ENCODE data around the gene FBXO34.
"Not testable (repeated sequence)": the region's sequence is repeated elsewhere in the genome, so short reads cannot be mapped to it uniquely, and the experiment has no call there.

The FBXO34 gene

DNA sequence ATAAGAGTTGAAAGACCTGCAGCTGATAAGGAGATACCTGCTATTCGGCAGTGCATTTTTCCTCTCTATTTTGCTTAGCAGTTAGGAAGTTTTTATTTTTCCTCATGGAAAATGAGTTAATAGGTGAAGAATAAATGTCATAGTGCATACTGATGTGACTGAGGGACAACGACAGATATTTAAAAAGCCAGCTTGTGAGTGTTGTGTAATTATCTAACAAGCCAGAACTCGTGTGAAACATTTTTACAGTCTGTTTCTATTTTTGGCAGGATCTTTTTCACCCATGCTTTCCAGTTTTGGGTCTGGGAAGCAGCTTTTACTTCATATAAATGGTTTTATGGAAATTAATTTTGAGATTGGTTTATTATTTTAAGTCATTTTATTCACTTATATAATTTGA, 2.9 kb downstream of the FBXO34 start:
- no peak for DNase-seq

GRCh38 chr14:55274751-55275150, 3.5 kb downstream of the FBXO34 start:
- no peak for DNase-seq

DNA sequence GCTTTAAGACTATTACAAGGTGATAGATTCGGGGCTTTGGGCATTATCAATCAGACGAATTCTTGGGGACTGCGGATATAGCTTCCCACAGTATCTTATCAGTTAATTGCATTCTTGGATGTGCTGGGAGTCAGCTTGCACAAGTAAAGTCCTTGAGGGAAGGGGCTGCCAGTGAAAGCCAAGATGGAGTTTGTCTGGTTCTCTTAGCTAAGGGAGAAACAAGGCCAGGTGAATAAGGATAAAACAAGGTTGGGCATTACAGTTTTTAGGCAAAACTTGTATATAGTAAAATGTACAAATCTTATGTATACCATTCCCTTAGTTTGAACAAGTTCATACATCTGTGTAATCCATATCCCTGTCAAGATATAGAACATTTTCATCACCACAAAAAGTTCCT, 5.5 kb downstream of the FBXO34 start:
- no peak for DNase-seq

DNA sequence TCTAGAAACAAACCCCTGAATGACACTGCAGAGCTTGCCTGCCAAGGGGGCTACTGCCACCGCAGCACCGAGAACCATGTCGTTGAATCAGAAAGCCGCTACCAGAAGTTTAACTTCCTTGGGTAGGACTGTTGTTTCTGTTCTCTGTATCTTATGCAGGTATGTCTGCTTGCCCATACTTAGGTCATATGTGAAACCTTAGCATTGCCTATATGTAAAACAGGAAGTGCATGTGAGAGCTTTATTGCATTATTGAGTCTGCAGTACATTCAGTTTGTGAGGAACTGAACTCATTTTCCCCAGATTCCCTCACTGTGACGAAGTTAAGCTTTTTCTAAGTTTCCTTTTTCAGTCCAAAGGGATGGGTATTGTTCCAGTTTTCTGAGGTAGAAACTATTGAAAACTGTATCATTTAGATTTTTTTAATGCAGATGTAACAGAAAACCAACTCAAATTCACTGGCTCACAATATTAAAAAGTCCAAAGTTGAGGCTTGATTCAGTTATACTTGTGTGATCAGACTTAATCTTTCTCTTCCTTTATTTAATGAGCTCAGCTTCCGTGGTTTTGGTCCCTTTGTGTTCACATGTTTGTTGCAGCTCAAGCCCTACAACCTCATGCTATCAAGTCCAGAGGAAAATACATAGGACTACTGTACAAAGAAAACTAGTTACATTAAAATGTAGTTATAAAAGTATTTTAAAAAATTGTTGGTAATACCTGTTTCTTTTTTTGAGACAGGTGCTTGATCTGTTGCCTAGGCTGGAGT, 6.9 kb downstream of the FBXO34 start:
- peak in 1 of 6 experiments; percentile 22 for DNase-seq

- no peak for DNase-seq
These were observed 8.2 kb downstream of the FBXO34 start for GRCh38 chr14:55279384-55279783.

DNA sequence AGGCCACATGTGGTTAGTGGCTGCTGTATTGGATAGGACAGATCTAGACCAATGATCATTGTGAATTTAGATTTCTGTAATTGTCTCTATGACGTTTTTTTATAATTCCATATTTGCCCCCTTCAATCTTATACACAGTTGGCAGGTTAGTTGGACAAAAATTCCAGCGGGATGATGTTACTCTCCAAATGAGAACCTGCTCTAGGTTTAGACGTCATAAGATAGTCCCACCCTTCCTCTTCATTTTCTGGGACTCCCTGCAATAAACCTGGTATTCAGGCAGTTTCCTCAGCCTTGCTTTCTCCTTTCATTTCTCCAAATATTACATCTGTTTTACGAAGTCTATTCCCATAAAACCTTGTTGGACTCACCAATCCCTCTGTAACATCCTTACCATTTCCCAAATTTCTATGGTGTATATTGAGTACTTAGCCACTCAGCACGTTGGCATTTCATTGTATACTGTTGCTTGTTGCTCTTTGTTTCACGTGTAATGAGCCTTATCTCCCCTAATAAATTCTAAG, 10.2 kb downstream of the FBXO34 start:
- no peak for DNase-seq

GRCh38 chr14:55285048-55285652, 13.9 kb downstream of the FBXO34 start:
- DNase-seq: no peak

DNA sequence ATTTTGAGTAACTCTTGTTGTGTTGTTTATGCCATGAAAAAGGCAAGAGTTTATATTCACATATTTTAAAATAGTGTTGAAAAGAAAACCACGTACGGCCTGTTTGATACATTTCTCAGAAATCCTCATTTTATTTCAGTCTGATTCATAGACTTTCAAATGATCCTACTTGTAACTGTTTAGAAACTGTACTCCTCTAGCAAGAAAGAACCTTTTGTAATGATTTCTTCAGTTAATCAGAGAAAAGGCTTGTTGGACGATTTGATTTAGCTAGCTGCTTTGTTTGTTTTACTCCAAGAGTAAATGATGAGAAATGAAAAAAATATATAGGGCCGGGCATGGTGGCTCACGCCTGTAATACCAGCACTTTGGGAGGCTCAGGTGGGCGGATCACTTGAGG, 17.2 kb downstream of the FBXO34 start:
- no peak for DNase-seq

DNA sequence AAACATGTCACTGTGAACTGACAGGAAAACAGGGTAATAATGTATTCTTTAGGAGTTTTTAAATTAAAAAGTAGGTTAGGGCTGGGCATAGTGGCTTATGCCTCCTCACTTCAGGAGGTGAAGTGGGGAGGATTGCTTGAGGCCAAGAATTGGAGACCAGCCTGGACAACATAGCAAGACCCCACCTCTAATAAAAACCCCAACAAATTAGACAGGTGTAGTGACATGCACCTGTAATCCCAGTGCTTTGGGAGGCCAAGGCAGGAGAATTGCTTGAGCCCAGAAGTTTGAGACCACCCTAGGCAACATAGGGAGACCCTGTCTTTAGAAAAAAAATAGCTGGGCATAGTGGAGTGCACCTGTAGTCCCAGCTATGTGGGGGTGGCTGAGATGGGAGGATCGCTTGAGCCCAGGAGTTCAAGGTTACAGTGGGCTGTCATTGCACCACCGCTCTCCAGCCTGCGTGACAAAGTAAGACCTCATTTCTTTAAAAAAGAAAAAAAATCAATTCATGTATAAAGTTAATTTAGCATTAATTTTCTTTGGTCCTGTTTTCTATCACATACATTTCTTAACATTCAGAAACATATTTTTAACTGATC, 20.4 kb downstream of the FBXO34 start:
- DNase-seq: no peak

DNA sequence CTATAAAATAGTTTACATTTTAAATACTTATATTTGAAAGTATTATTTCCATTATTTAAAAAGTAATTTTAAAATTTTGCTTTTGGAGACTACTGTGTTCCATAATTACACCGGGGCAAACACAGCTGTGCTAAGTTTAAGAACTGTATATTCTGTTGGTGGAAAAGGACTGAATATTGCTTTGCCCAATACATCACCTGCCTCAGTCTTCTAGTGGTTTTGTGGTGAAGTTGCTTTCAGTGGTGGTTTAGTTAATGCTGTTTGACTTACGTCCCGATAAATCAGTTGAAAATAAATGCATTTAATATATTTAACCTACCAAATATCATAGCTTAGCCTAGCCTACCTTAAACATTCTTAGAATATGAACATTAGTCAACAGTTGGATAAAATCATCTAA, 23.4 kb downstream of the FBXO34 start:
- DNase-seq: peak in 1 of 6 experiments; percentile 5

DNA sequence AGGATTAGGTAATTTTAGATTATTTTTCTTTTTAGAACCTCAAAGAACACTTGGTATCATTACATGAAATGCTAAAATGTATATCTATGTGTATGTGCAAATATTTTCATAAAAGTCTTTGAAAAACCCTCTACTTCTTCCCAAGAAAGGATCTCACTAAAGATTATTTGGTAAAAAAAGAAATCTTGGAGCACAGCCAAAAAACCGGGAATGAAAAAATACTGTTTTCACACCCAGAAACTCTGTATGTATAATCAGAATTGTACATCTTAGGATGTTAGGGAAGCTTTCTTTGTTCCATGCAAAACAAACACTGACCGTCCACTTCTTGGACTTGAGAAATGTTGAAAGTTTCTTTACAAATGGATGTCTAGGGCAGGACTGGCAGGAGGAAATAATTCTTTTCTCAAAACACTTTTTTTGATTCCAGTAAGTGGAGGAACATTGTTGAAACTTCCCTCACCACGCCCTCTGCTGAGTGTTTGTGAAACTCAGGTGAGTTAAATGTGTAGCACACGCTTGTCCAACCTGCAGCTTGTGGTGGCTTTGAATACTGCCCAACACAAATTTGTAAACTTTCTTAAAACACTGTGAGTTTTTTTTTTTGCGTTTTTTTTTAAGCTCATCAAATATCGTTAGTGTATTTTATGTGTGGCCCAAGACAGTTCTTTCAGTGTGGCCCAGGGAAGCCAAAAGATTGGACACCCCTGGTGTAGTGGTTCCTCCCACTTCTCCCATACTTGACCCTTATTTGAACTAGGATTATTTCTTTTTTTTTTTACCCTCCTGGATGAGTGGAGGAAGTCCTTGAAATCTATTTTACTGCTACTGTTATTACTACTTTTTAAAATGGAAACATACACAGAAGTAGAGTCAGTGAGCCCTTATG, 26.6 kb downstream of the FBXO34 start:
- peak in 2 of 6 experiments; percentile 3 to 24 for DNase-seq

GRCh38 chr14:55298500-55298822, 27.2 kb downstream of the FBXO34 start:
- no peak for DNase-seq

DNA sequence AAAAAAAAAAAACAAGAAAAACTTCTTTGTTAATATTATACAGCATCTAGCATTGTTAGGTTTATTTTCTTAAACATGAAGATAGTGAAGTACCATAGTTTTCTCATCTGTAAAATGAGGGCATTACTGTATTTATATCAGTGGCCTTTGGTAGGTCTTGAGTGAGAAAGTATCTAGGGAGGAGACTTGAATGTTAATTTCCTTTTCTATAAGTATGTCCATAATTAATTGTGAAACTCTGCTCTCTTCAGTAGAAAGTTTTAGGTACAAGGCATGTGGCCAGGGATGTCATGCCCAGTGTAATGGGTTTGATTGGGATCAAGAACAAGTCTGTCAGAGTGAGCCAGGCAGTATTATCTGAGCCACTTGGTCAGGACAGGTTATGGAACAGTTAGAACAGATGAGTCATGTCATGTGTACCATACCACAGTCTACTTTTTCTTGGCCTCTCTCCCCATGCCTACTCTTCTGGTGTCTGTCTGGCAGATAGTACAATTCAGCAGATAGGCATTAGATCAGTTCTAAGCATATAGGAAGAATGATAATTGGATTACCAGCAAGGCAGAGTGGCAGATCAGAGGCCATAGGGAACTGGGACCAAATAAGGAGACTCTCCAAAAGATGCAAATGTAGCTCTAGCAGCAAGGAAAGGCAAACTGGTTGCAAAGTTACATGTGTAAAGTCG, 30.4 kb downstream of the FBXO34 start:
- DNase-seq: no peak

DNA sequence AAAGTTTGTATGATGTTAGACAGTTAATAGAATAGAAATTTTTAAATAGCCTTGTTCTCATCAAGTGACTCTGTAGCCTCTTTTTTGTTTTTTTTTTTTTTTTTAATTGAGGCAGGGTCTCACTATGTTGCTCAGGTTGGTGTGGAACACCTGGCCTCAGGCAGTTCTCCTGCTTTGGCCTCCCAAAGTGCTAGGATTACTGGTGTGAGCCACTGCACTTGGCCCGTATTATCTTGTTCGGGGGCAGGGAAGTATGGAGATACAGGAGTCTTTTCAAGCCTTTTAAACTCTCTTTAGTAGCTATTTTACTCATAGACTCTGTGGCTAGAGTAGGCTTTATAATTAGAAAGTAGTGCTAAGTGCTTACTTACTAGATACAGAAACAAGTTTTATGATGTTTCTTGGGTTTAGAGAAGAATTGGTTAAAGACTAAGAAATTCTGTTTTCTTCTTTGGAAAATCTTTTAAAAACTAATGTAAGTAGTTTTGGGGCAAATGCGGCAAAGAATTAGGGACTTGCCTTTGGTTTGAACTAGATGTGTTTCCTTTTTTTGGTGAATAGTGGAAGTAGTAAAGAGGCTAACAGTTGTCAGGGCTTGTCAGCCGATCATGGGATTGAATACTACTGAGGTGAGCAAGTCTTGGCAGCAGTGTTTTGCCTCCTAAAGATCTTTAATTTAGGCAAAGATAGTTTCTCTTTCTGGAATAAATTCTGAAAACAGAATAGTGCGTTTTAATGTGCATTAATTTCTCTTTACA, 31.3 kb downstream of the FBXO34 start:
- DNase-seq: no peak

GRCh38 chr14:55303125-55303499, 31.9 kb downstream of the FBXO34 start:
- DNase-seq: no peak

- no peak for DNase-seq
These were observed 32.5 kb downstream of the FBXO34 start for GRCh38 chr14:55303691-55304145.

GRCh38 chr14:55306938-55307589, 35.8 kb downstream of the FBXO34 start:
- no peak for DNase-seq

DNA sequence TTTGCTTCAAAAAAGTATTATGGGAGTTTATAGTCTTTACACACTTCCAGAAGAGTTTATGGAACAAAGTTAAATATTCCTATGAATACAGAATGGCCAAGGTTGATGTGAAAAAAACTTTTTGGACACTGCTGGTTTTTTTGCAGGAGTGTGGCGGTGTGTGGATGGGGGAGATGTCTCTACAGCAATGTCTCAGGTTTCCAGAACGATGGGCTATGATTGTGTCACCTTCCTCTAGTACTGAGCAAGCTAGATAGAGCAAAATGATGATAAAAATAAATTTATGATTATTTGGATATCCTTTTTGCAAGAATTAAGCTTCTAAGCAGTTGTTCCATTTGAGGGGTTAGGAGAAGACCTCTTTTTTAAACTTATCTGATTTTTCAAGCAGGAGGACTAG, 37.9 kb downstream of the FBXO34 start:
- no peak for DNase-seq

GRCh38 chr14:55309761-55310365, 38.6 kb downstream of the FBXO34 start:
- no peak for DNase-seq

DNA sequence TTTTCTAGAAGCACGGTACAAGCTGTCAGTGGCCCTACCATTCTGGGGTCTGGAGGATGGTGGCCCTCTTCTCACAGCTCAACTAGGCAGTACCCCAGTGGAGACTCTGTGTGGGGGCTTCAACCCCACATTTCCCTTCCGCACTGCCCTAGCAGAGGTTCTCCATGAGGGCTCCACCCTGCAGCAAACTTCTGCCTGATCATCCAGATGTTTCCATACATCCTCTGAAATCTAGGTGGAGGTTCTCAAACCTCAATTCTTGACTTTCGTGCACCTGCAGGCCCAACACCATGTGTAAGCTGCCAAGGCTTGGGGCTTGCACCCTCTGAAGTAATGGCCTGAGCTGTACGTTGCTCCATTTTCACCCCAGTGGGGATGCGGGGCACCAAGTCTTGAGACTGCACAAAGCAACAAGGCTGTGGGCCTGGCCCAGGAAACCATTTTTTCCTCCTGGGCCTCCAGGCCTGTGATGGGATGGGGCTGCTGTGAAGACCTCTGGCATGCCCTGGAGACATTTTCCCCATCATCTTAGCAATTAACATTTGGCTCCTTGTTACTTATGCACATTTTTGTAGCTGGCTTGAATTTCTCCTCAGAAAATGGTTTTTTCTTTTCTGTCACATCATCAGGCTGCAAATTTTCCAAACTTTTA, 41.3 kb downstream of the FBXO34 start:
- not testable (repeated sequence) for DNase-seq
